Effector memory CD4-positive, alpha-beta T cell (primary cell): Measurements from ENCODE around the gene PRH2.

ENCODE experiments used
- DNase-seq, 3 donors: peaks; one replicate each; pipeline ENCODE4 v3.0.0-alpha.2; 2020
- H3K27ac ChIP-seq: 2 replicates; pipeline ENCODE4 v1.7.0; 2013; ENCODE audit warnings: mild to moderate bottlenecking, low read length, moderate library complexity; ENCODE audit not compliant: insufficient read depth, poor library complexity, severe bottlenecking
- H3K27me3 ChIP-seq: replicated peaks from 2 replicates; pipeline ENCODE4 v1.7.0; 2013; ENCODE audit warnings: mild to moderate bottlenecking, low read length; ENCODE audit not compliant: insufficient read depth, control insufficient read depth, poor library complexity, severe bottlenecking
- H3K36me3 ChIP-seq: 2 replicates; pipeline ENCODE4 v1.7.0; 2013; ENCODE audit warnings: mild to moderate bottlenecking, low read length, moderate library complexity; ENCODE audit not compliant: control insufficient read depth, insufficient read depth
- H3K4me1 ChIP-seq: 2 replicates; pipeline ENCODE4 v1.7.0; 2013; ENCODE audit warnings: low read length, mild to moderate bottlenecking; ENCODE audit not compliant: control insufficient read depth, insufficient read depth, poor library complexity, severe bottlenecking
- H3K4me3 ChIP-seq: 2 replicates; pipeline ENCODE4 v1.7.0; 2013; ENCODE audit warnings: low read length, low read depth, mild to moderate bottlenecking; ENCODE audit not compliant: insufficient read depth, poor library complexity, severe bottlenecking
- H3K9me3 ChIP-seq: 2 replicates; pipeline ENCODE4 v1.7.0; 2013; ENCODE audit warnings: mild to moderate bottlenecking, low read length, moderate library complexity; ENCODE audit not compliant: control insufficient read depth
- total RNA-seq, 3 donors: gene quantifications; one replicate each; lab custom pipeline; 2026; lab: John Stamatoyannopoulos, UW

The PRH2 gene
- 0 reads per million in 3 donors for total RNA-seq

DNA sequence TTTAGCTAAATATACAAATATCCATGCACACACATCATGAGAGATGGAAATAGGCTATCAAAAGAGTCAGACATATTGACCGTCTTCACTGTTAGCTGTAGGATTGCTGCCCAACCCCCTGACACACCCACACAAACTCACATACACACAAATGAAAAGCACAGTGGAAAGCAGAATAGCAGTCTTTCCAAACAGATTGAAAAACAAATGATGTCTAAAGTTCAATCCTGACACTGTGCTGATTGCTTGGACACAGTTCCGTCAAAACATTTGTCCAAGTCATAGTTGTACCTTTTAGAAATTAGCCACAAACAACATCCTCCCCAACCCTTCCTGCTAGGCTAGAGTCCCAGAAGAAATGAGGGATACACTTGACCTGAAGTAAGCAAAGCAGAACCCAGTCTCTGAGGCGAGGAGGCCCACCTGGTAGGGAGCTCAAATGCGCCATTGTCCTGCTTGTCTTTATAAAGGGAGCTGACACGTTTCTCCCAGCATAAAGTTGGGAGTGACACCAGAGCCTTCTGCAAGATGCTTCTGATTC, at the start of gene PRH2:
TSS of gene PRH2 (plus strand) at position 491 of the 541 bp plus-strand sequence. CDS start at position 529, 38 bp downstream.
- no peak within 1 kb of the TSS for H3K27ac ChIP-seq
- H3K27me3 ChIP-seq, result no peaks in the 10 kb centered on the region
- no peak for DNase-seq
- no peaks in the 10 kb centered on the region for H3K9me3 ChIP-seq
- H3K4me1 ChIP-seq, result no peaks in the 10 kb centered on the region
- H3K4me3 ChIP-seq, result no peak within 1 kb of the TSS
- no peaks in the 10 kb centered on the region for H3K36me3 ChIP-seq

DNA sequence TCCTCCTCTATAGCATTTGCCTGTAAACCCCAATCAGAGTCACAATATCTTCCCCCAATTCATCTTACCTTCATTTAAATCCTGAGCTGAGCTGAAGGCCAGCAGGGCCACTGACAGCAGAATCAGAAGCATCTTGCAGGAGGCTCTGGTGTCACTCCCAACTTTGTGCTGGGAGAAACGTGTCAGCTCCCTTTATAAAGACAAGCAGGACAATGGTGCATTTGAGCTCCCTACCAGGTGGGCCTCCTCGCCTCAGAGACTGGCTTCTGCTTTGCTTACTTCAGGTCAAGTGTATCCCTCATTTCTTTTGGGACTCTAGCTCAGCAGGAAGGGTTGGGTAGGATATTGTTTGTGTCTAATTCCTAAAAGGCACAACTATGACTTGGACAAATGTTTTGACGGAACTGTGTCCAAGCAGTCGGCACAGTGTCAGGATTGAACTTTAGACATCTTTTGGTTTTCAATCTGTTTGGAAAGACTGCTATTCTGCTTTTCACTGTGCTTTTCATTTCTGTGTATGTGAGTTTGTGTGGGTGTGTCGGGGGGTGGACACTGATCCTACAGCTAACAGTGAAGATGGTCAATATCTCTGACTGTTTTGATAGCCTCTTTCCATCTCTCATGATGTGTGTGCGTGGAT, 44.8 kb upstream of the PRH2 start, which contains the start of gene PRH1:
TSS of gene PRH1 (minus strand) at position 170 of the 640 bp plus-strand sequence. CDS start at position 132, 38 bp downstream.
- no peaks in the 10 kb centered on the region for H3K9me3 ChIP-seq
- H3K4me1 ChIP-seq, result no peaks in the 10 kb centered on the region
- no peak within 1 kb of the TSS for H3K4me3 ChIP-seq
- H3K36me3 ChIP-seq, result no peaks in the 10 kb centered on the region
- no peak for DNase-seq
- H3K27ac ChIP-seq, result no peak within 1 kb of the TSS
- no peaks in the 10 kb centered on the region for H3K27me3 ChIP-seq

DNA sequence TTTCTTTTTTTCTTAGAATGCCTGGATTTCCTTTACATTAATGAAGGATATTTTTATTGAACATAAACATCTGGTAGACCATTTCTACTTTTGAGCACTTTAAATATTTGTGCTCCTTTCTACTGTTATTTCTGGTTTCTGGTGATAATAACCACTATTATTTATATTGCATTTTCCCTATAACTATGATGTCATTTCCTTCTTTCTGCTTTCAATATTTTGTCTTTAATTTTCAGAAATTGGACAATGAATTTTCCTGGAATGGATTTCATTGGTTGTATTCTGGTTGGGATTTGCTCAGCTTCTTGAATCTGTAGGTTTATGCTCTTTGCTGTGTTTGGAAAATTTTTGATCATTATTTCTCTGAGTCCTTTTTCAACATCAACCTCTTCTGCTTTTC, 39.8 kb upstream of the PRH2 start:
- Histone ChIP-seq H3K4me3 (no peak overlapping the region), H3K9me3 (no peaks in the 10 kb centered on the region), H3K36me3 (no peaks in the 10 kb centered on the region), H3K4me1 (no peaks in the 10 kb centered on the region), H3K27ac (no peak overlapping the region), H3K27me3 (no peaks in the 10 kb centered on the region)
- no peak for DNase-seq

DNA sequence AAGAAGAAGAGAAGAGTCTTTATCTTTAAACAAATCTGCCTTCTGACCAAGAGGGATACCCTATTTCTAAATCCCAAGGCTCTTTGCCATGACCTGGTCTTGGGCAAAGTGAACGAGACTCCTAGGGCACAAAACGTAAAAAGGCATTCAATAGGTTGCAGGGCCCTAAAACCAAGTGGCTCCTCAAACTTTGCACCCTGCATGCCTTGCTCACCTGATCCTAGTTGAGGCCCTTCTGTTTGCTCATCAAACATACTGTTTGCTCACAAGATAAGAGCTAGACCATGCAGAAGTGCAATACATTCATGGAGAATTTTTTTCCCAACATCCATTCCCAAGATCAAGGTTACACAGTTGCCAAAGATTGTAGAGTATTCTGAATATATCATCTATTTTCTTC, 37.1 kb upstream of the PRH2 start:
- no peaks in the 10 kb centered on the region for H3K27me3 ChIP-seq
- H3K4me3 ChIP-seq, result no peak overlapping the region
- DNase-seq, result no peak
- H3K9me3 ChIP-seq, result no peaks in the 10 kb centered on the region
- H3K36me3 ChIP-seq, result no peaks in the 10 kb centered on the region
- no peaks in the 10 kb centered on the region for H3K4me1 ChIP-seq
- no peak overlapping the region for H3K27ac ChIP-seq

DNA sequence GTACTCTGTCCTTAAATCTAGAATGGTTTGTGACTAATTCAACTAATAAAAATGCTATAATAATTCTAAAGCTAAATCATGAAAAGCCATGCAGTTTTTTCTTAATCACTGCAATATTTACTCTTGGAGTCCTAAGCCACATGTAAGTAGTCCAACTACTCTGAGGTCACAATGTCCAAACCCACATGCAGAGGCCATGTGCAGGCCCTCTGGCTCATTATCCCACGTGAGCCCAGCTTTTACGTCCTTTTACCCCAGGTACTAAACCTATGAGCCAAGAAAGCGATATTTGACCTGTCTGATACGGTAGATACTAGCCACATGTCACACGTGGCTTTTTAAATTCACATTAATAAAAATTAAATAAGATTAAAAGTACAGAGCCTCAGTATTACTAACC, 32.2 kb upstream of the PRH2 start:
- H3K4me1 ChIP-seq, result no peaks in the 10 kb centered on the region
- no peak overlapping the region for H3K4me3 ChIP-seq
- no peaks in the 10 kb centered on the region for H3K9me3 ChIP-seq
- no peak overlapping the region for H3K27ac ChIP-seq
- DNase-seq, result no peak
- H3K27me3 ChIP-seq, result no peaks in the 10 kb centered on the region
- no peaks in the 10 kb centered on the region for H3K36me3 ChIP-seq

DNA sequence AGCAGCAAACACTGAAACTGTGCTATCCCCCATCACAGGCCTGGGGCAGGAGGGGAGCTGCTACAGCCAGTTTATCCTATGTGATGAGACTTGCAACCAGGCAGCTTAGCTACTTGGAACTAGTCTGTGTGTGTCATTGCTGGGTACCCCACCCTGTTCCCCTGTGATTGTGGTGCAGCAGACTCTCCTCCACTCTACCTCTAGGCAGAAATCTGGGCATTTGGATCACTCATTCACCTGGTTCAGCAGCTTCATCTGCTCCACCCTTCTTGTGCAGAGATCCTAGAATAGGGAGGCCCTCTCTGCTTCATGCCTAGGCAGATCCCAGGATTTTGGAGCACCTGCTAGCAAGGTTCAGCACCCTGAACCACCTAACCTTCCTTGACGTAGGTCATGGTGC, 28.5 kb upstream of the PRH2 start:
- peaks cover 11% of the 10 kb centered on the region for H3K9me3 ChIP-seq
- H3K4me1 ChIP-seq, result no peaks in the 10 kb centered on the region
- no peak for DNase-seq
- H3K36me3 ChIP-seq, result no peaks in the 10 kb centered on the region
- H3K4me3 ChIP-seq, result no peak overlapping the region
- H3K27me3 ChIP-seq, result no peaks in the 10 kb centered on the region
- H3K27ac ChIP-seq, result no peak overlapping the region

DNA sequence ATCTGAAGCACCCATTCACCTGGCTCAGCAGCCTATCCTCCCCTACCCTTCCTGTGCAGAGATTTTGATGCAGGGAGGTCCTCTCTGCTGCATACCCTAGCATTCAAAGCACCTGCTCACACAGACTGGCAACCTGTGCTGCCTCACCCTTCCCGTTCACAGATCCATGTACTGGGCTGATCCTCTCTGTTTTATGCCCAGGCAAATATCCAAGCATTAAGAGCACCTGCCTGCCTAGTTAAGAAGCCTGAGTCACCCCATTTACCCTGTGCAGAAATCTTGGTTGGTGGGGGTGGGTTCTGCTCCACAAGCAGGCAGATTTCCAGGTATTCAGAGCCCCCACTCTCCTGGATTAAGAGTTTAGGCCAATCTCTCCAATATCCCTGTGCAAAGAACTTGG, 28.1 kb upstream of the PRH2 start:
- Histone ChIP-seq H3K4me1 (no peaks in the 10 kb centered on the region), H3K27me3 (no peaks in the 10 kb centered on the region), H3K27ac (no peak overlapping the region), H3K9me3 (peaks cover 11% of the 10 kb centered on the region), H3K4me3 (no peak overlapping the region), H3K36me3 (no peaks in the 10 kb centered on the region)
- DNase-seq, result no peak

DNA sequence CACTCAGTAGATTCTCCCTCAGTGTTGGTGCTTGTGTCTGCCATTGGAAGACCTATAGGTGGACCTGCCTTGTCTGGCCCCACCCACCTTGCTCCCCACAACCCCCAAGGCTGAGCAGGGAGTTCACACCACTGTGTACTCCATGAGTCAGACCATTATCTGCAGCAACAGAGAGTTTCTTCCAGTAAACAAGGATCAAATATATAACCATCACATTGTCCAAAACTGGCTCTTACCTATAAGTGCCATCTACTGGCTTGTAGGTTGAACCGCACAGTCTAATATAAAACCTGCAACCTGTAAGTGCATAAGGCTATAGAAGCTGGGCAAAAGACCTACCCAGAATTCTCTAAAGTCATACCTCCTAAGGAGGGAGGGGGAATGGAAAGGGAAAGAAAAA, 27.6 kb upstream of the PRH2 start:
- Histone ChIP-seq H3K9me3 (peaks cover 11% of the 10 kb centered on the region), H3K4me3 (no peak overlapping the region)
- DNase-seq, result no peak

DNA sequence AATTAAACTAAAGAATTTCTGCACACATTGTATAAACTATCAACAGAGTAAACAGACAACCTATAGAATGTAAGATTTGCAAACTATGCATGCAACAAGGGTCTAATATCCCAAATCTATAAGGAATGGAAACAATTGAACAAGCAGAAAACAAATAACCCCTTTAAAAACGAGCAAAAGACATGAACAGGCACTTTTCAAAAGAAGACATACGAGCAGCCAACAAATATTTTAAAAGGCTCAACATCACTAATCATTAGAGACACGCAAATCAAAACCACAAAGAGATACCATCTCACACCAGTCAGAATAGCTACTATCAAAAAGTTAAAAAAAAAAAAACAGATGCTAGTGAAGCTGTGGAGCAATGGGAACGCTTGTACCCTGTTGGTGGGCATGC, 24.4 kb upstream of the PRH2 start:
- DNase-seq, result no peak
- H3K4me3 ChIP-seq, result no peak overlapping the region
- no peaks in the 10 kb centered on the region for H3K4me1 ChIP-seq
- peaks cover 11% of the 10 kb centered on the region for H3K9me3 ChIP-seq
- no peaks in the 10 kb centered on the region for H3K27me3 ChIP-seq
- H3K36me3 ChIP-seq, result no peaks in the 10 kb centered on the region
- no peak overlapping the region for H3K27ac ChIP-seq

More for the DNA sequence above, 27.6 kb upstream of the PRH2 start:
- Histone ChIP-seq H3K27ac (no peak overlapping the region), H3K36me3 (no peaks in the 10 kb centered on the region), H3K27me3 (no peaks in the 10 kb centered on the region), H3K4me1 (no peaks in the 10 kb centered on the region)

DNA sequence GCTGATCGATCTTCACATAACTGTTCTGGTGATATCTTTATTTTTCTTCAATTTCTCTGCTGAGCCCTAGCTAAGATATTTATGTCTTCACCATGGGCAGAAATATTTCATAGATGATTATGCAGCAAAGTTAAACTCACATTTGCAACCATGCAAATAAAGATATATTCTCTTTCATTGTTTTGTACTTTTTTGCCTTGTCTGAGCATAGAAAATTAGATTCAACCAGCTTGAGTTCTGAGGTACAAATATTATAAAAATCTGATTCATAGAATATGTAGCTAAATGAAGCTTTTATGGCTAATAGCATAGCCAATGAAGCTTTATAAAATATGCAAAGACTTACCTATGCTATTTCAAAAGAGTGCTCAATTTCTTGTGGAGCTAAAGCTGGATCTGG, 19.6 kb upstream of the PRH2 start, which contains the start of gene TAS2R13:
TSS of gene TAS2R13 (minus strand) at position 101 of the 400 bp plus-strand sequence. CDS start 264 bp downstream, outside the sequence.
- H3K4me1 ChIP-seq, result no peaks in the 10 kb centered on the region
- H3K36me3 ChIP-seq, result no peaks in the 10 kb centered on the region
- no peak for DNase-seq
- H3K27me3 ChIP-seq, result no peaks in the 10 kb centered on the region
- H3K9me3 ChIP-seq, result peaks cover 8% of the 10 kb centered on the region
- no peak within 1 kb of the TSS for H3K4me3 ChIP-seq
- H3K27ac ChIP-seq, result no peak within 1 kb of the TSS
